Measurements from ENCODE around the gene POLR1H.
"Not testable (repeated sequence)": the region's sequence is repeated elsewhere in the genome, so short reads cannot be mapped to it uniquely, and the experiment has no call there.

POLR1H gene

GRCh38 chr6:30061092-30061857 is at the start of gene POLR1H:
Gene POLR1H (plus strand): TSS chr6:30061265. CDS start chr6:30061525, 260 bp downstream.
- DNase-seq (ENCODE audit: low spot score): peak; percentile 94

- DNase-seq (ENCODE audit: low spot score): no peak
Observed at GRCh38 chr6:30013291-30013922, 47.7 kb upstream of the POLR1H start.

- no peak for DNase-seq (ENCODE audit: low spot score)
Observed at GRCh38 chr6:30019819-30020218, 41.2 kb upstream of the POLR1H start.

- DNase-seq (ENCODE audit: low spot score): no peak
Observed at GRCh38 chr6:30020626-30021025, 40.4 kb upstream of the POLR1H start.

GRCh38 chr6:30022189-30022588 is 38.9 kb upstream of the POLR1H start:
- no peak for DNase-seq (ENCODE audit: low spot score)

GRCh38 chr6:30022712-30023111 is 38.4 kb upstream of the POLR1H start:
- not testable (repeated sequence) for DNase-seq (ENCODE audit: low spot score)

- no peak for DNase-seq (ENCODE audit: low spot score)
Observed at GRCh38 chr6:30025186-30025585, 35.9 kb upstream of the POLR1H start.

GRCh38 chr6:30029588-30029987 is 31.5 kb upstream of the POLR1H start:
- DNase-seq (ENCODE audit: low spot score): no peak

- DNase-seq (ENCODE audit: low spot score): no peak
Observed at GRCh38 chr6:30031381-30031780, 29.7 kb upstream of the POLR1H start.

GRCh38 chr6:30033440-30033839 is 27.6 kb upstream of the POLR1H start:
- DNase-seq (ENCODE audit: low spot score): not testable (repeated sequence)

- DNase-seq (ENCODE audit: low spot score): no peak
Observed at GRCh38 chr6:30035784-30036183, 25.3 kb upstream of the POLR1H start.

- no peak for DNase-seq (ENCODE audit: low spot score)
Observed at GRCh38 chr6:30037182-30037788, 23.8 kb upstream of the POLR1H start.

GRCh38 chr6:30041221-30041620 is 19.8 kb upstream of the POLR1H start:
- no peak for DNase-seq (ENCODE audit: low spot score)

GRCh38 chr6:30041821-30042220 is 19.2 kb upstream of the POLR1H start:
- DNase-seq (ENCODE audit: low spot score): no peak

- DNase-seq (ENCODE audit: low spot score): no peak
Observed at GRCh38 chr6:30042476-30042875, 18.6 kb upstream of the POLR1H start.

GRCh38 chr6:30042914-30043313 is 18.2 kb upstream of the POLR1H start:
- no peak for DNase-seq (ENCODE audit: low spot score)

- DNase-seq (ENCODE audit: low spot score): no peak
Observed at GRCh38 chr6:30043744-30044143, 17.3 kb upstream of the POLR1H start.

- DNase-seq (ENCODE audit: low spot score): no peak
Observed at GRCh38 chr6:30044630-30045029, 16.4 kb upstream of the POLR1H start.

- DNase-seq (ENCODE audit: low spot score): no peak
Observed at GRCh38 chr6:30047220-30047619, 13.8 kb upstream of the POLR1H start.

GRCh38 chr6:30053682-30054081 is 7.4 kb upstream of the POLR1H start:
- no peak for DNase-seq (ENCODE audit: low spot score)

- DNase-seq (ENCODE audit: low spot score): no peak
Observed at GRCh38 chr6:30055513-30055912, 5.6 kb upstream of the POLR1H start.

GRCh38 chr6:30060606-30061091 is 416 bp upstream of the POLR1H start:
- DNase-seq (ENCODE audit: low spot score): peak; percentile 21

- DNase-seq (ENCODE audit: low spot score): no peak
Observed at GRCh38 chr6:30061858-30062458, 893 bp downstream of the POLR1H start.
